GM12865 (cell line): ENCODE data around the gene HAUS7.

ENCODE experiments used
- DNase-seq: peaks from one replicate; pipeline ENCODE4 v3.0.0; 2010; ENCODE audit warnings: low read depth
- H3K4me3 ChIP-seq: 2 replicates; pipeline ENCODE4 v1.5.1; 2011; ENCODE audit warnings: mild to moderate bottlenecking, low read depth, low read length, control low read depth
- TF ChIP-seq, protein P1 (sequence below): IDR thresholded peaks from 2 replicates; pipeline ENCODE4 v1.5.1; 2011; ENCODE audit warnings: low read length, control low read depth, low read depth, inconsistent platforms; ENCODE audit not compliant: insufficient read depth; ENCODE audit errors: missing control alignments

HAUS7 gene

DNA sequence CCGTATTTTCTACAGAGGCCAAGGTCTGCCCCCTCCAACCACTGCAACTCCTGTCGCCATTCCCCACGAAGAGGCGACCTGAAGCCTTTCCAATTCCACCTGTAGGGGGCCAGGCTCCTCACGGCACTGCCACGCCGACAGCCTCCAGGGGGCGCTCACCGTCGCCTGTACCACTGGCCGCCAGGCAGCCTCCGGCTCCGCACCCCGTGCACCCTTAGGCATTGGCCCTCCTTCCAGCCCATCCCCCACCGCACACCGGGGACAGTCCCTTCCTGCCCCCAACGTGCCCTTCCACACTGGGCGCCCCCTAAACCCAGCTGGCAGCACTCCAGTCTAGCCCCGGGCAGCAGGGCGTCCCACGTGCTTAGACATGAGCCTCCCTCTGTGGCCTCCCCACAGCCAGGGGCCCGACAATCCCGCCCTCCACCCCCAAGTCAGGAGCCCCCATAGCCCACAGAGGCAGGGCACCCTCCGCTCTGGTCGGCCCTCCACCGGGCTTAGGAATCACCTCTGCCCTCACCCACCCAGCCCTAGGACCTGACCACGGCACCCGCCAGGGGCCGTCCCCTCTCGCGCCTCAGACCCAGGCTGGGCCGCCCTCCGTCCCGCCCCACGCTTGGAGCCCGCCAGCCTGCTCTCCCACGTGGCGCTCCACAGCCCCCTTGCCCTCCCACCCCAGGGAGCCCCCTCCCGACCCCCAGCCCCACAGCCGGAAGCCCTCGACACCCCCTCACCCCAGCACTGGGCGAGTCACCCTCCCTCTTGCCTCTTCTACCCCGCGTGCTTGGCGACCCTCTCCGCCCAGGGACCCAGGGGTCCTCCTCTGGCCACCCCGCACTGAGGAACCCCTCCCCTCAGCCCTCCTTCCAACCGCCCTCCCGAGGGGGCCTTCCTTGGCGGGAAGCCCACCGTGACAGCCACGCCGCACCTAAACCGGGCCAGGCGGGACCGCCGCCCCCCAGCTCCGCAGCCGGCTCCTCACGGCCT, 69.9 kb downstream of the HAUS7 start:
- peak; percentile 55 for DNase-seq
- TF ChIP-seq, protein P1, sequence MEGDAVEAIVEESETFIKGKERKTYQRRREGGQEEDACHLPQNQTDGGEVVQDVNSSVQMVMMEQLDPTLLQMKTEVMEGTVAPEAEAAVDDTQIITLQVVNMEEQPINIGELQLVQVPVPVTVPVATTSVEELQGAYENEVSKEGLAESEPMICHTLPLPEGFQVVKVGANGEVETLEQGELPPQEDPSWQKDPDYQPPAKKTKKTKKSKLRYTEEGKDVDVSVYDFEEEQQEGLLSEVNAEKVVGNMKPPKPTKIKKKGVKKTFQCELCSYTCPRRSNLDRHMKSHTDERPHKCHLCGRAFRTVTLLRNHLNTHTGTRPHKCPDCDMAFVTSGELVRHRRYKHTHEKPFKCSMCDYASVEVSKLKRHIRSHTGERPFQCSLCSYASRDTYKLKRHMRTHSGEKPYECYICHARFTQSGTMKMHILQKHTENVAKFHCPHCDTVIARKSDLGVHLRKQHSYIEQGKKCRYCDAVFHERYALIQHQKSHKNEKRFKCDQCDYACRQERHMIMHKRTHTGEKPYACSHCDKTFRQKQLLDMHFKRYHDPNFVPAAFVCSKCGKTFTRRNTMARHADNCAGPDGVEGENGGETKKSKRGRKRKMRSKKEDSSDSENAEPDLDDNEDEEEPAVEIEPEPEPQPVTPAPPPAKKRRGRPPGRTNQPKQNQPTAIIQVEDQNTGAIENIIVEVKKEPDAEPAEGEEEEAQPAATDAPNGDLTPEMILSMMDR = peak; percentile 88

DNA sequence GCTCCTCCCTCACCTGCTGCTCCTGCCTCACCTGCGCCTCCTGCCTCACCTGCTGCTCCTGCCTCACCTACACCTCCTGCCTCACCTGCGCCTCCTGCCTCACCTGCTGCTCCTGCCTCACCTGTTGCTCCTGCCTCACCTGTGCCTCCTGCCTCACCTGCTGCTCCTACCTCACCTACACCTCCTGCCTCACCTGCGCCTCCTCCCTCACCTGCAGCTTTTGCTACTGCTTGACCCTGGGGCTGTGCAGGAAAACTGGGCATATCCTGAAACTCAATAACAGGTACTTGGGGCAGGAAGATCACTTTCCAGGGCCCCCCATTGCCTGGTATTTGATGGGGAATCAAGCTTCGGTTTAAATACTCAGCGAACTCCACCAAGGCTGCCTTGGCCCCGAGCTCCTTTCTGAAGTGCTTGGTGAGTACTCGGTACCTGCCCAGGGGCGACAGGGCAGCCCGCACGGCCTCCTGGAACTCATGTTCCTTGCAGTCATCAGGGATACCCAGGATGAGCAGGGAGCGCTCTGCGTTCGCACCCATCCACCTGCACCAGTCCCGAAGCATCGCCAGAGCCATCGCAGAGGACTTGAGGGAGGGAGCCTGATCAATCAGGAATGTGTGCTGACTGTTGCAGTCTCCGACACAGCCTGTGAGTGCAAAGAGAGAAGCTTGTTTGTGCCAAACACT, 72.0 kb downstream of the HAUS7 start:
- TF ChIP-seq, protein P1 = no peak
- no peak overlapping the region for H3K4me3 ChIP-seq
- no peak for DNase-seq

More for the DNA sequence above, 69.9 kb downstream of the HAUS7 start:
- no peak overlapping the region for H3K4me3 ChIP-seq
